Measurements from ENCODE around the gene PVALEF.

Gene PVALEF

DNA sequence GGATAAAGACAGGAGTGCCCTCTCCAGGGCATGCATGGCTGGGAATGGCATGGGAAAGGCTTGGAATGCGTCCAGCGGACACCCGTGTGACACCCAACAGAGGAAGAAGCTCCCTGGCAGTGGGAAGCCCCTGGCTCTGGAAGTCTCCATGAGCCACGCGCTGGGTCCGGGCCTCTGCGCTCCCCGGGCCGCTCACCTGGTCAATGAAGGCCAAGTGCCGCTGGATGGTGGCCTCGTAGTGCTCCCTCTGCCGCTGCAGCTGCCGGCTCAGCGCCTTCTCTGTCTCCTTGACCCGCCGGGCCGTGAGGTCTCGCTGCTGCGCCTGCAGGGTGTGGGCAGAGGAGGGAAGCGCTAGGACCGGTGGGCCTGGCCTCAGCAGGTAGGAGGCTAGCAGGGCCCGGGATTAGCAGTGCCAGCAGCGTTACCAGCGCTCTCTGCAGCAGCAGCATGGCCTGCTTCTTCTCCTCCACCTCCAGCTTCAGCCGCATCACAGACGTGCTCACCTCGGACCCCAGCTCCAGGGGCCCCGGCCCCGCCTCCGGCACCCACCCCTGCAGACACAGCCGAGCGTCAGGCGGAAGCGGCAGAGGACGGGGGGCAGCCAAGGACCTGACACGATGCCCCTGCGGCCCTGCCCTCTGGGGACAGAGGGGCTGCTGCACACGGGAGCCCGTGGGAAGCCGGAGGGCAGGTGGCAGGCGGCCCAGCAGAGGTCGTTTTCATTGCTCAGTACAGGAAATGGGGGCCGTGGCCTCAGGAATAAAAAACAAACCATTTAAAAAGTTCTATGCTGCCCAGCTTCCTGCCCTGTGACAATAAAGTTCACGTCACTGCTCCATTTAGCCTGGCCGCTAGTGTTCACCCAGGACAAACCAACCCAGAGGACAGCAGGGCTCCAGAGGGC lies 31.4 kb downstream of the PVALEF start:
- peaks cover 0 to 86% of the 10 kb centered on the region in 2 experiments for H3K36me3 ChIP-seq (ENCODE audit: control insufficient read depth in 1 of 2, insufficient read depth in 2 of 2, low read depth in 1 of 2, low read length in 2 of 2)
- no peak overlapping the region for H3K27ac ChIP-seq (ENCODE audit: low read length, poor library complexity, severe bottlenecking)
- DNase-seq = no peak
- H4K91ac ChIP-seq (ENCODE audit: low read length) = no peak overlapping the region
- H2BK15ac ChIP-seq (ENCODE audit: low read depth, poor library complexity, severe bottlenecking) = no peak overlapping the region
- no peak overlapping the region for H2BK120ac ChIP-seq (ENCODE audit: low read depth, low read length)
- H3K23ac ChIP-seq (ENCODE audit: low read length in 2 of 2) = no peak overlapping the region
- H2AK5ac ChIP-seq (ENCODE audit: low read length, severe bottlenecking) = no peak overlapping the region
- no peak overlapping the region for H2BK5ac ChIP-seq (ENCODE audit: low read depth, low read length, poor library complexity, severe bottlenecking)
- H3K4me3 ChIP-seq (ENCODE audit: insufficient read depth in 1 of 2, low read depth in 1 of 2, low read length in 2 of 2) = no peak overlapping the region
- 88% methylated on average over 45 of the region's 45 CpGs for WGBS
- H2BK12ac ChIP-seq (ENCODE audit: low read length in 2 of 2) = no peak overlapping the region
- H3K4me1 ChIP-seq (ENCODE audit: control insufficient read depth, insufficient read depth, low read depth, low read length) = peaks cover 10% of the 10 kb centered on the region
- no peak overlapping the region for H3K4me2 ChIP-seq (ENCODE audit: low read length, poor library complexity, severe bottlenecking)
- no peaks in the 10 kb centered on the region for H3K27me3 ChIP-seq (ENCODE audit: control insufficient read depth in 1 of 2, insufficient read depth in 1 of 2, low read length in 2 of 2)
- H3K9me3 ChIP-seq (ENCODE audit: control insufficient read depth, low read length) = no peaks in the 10 kb centered on the region
- no peak overlapping the region for H3K9ac ChIP-seq (ENCODE audit: low read length)
- no peak overlapping the region for H3K14ac ChIP-seq (ENCODE audit: low read length in 2 of 2)
- no peak overlapping the region for H3K18ac ChIP-seq (ENCODE audit: low read depth in 1 of 2, low read length in 2 of 2)
- no peak overlapping the region for H2AFZ ChIP-seq (ENCODE audit: low read depth, low read length)
- H3K79me1 ChIP-seq (replicated peaks; ENCODE audit: low read length, poor library complexity, severe bottlenecking) = peaks cover 2% of the 10 kb centered on the region
- no peak overlapping the region for H3K4ac ChIP-seq (ENCODE audit: low read depth in 1 of 2, low read length in 2 of 2)
- no peak overlapping the region for H4K8ac ChIP-seq (ENCODE audit: low read length)

DNA sequence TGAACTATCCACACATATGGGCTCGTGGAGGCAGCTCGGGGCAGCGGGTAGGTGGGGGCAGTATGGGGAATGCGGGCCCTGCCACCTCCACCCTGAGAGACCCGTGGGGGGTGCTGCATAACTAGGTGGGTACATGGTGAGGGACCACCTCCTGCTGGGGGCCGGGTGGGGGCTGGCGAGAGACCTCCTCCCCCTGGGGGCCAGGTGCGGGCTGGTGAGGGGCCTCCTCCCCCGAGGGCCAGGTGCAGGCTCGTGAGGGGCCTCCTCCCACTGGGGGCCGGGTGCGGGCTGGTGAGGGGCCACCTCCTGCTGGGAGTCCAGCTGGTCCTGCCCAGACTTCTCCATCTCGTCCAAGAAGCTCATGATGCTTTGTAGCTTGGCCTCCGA lies 32.1 kb downstream of the PVALEF start:
- no peak overlapping the region for H3K27ac ChIP-seq (ENCODE audit: low read length, poor library complexity, severe bottlenecking)
- H2BK12ac ChIP-seq (ENCODE audit: low read length in 2 of 2) = no peak overlapping the region
- no peak overlapping the region for H2BK15ac ChIP-seq (ENCODE audit: low read depth, poor library complexity, severe bottlenecking)
- no peaks in the 10 kb centered on the region for H3K27me3 ChIP-seq (ENCODE audit: control insufficient read depth in 1 of 2, insufficient read depth in 1 of 2, low read length in 2 of 2)
- no peak overlapping the region for H2AFZ ChIP-seq (ENCODE audit: low read depth, low read length)
- H3K4me2 ChIP-seq (ENCODE audit: low read length, poor library complexity, severe bottlenecking) = no peak overlapping the region
- H3K4me1 ChIP-seq (ENCODE audit: control insufficient read depth, insufficient read depth, low read depth, low read length) = peaks cover 10% of the 10 kb centered on the region
- H2AK5ac ChIP-seq (ENCODE audit: low read length, severe bottlenecking) = no peak overlapping the region
- H3K79me1 ChIP-seq (replicated peaks; ENCODE audit: low read length, poor library complexity, severe bottlenecking) = peaks cover 2% of the 10 kb centered on the region
- H2BK120ac ChIP-seq (ENCODE audit: low read depth, low read length) = no peak overlapping the region
- H3K9me3 ChIP-seq (ENCODE audit: control insufficient read depth, low read length) = no peaks in the 10 kb centered on the region
- H4K8ac ChIP-seq (ENCODE audit: low read length) = no peak overlapping the region
- H4K91ac ChIP-seq (ENCODE audit: low read length) = no peak overlapping the region
- H3K23ac ChIP-seq (ENCODE audit: low read length in 2 of 2) = no peak overlapping the region
- no peak overlapping the region for H3K14ac ChIP-seq (ENCODE audit: low read length in 2 of 2)
- H3K36me3 ChIP-seq (ENCODE audit: control insufficient read depth in 1 of 2, insufficient read depth in 2 of 2, low read depth in 1 of 2, low read length in 2 of 2) = peaks cover 0 to 85% of the 10 kb centered on the region in 2 experiments
- no peak overlapping the region for H3K9ac ChIP-seq (ENCODE audit: low read length)
- no peak overlapping the region for H3K4ac ChIP-seq (ENCODE audit: low read depth in 1 of 2, low read length in 2 of 2)
- H2BK5ac ChIP-seq (ENCODE audit: low read depth, low read length, poor library complexity, severe bottlenecking) = no peak overlapping the region
- 88% methylated on average over 14 of the region's 14 CpGs for WGBS
- DNase-seq = no peak
- no peak overlapping the region for H3K4me3 ChIP-seq (ENCODE audit: insufficient read depth in 1 of 2, low read depth in 1 of 2, low read length in 2 of 2)
- H3K18ac ChIP-seq (ENCODE audit: low read depth in 1 of 2, low read length in 2 of 2) = no peak overlapping the region

DNA sequence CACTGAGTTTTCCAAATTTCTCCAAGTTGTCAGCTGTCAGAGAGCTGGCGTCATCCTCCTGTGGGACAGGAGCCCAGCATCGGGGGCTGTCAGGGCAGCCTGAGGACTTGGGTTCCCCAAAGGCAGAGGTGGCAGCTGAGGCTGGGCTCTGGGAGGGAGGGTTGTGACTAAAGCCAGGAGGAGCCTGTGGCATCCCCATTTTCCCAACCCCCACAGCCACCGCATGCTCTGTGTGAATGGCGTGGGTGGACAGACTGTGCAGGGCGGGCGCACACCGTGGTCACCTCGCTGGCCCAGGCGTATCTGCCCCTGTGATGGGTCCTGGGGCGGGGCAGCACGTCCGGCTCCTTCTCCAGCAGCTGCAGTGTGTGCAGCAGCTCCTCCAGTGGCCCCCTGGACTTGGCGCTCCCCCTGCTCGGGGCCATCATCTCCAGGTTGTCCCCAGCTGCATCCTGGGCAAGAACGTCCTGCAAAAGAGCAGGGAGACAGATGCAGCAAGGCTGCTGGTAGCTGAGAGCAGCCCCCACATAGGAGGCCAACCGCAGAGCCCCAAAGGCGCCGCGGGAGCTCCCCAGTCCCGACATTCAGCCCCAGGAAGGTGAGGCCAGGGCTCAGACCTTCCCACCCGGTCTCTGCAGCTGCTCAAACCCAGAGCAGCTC lies 32.7 kb downstream of the PVALEF start:
- Histone ChIP-seq H3K36me3 (ENCODE audit: control insufficient read depth in 1 of 2, insufficient read depth in 2 of 2, low read depth in 1 of 2, low read length in 2 of 2) (peaks cover 0 to 82% of the 10 kb centered on the region in 2 experiments), H2BK120ac (ENCODE audit: low read depth, low read length) (no peak overlapping the region), H4K8ac (ENCODE audit: low read length) (no peak overlapping the region), H3K18ac (ENCODE audit: low read depth in 1 of 2, low read length in 2 of 2) (no peak overlapping the region), H3K4me2 (ENCODE audit: low read length, poor library complexity, severe bottlenecking) (no peak overlapping the region), H3K23ac (ENCODE audit: low read length in 2 of 2) (no peak overlapping the region), H2AK5ac (ENCODE audit: low read length, severe bottlenecking) (no peak overlapping the region), H3K9me3 (ENCODE audit: control insufficient read depth, low read length) (no peaks in the 10 kb centered on the region), H3K27ac (ENCODE audit: low read length, poor library complexity, severe bottlenecking) (no peak overlapping the region), H3K79me1 (replicated peaks; ENCODE audit: low read length, poor library complexity, severe bottlenecking) (peaks cover 2% of the 10 kb centered on the region), H3K4me1 (ENCODE audit: control insufficient read depth, insufficient read depth, low read depth, low read length) (peaks cover 10% of the 10 kb centered on the region), H3K4me3 (ENCODE audit: insufficient read depth in 1 of 2, low read depth in 1 of 2, low read length in 2 of 2) (no peak overlapping the region), H3K4ac (ENCODE audit: low read depth in 1 of 2, low read length in 2 of 2) (no peak overlapping the region), H3K27me3 (ENCODE audit: control insufficient read depth in 1 of 2, insufficient read depth in 1 of 2, low read length in 2 of 2) (no peaks in the 10 kb centered on the region), H4K91ac (ENCODE audit: low read length) (no peak overlapping the region), H2BK12ac (ENCODE audit: low read length in 2 of 2) (no peak overlapping the region), H3K9ac (ENCODE audit: low read length) (no peak overlapping the region), H2BK15ac (ENCODE audit: low read depth, poor library complexity, severe bottlenecking) (no peak overlapping the region), H3K14ac (ENCODE audit: low read length in 2 of 2) (no peak overlapping the region), H2AFZ (ENCODE audit: low read depth, low read length) (no peak overlapping the region), H2BK5ac (ENCODE audit: low read depth, low read length, poor library complexity, severe bottlenecking) (no peak overlapping the region)
- no peak for DNase-seq
- 92% methylated on average over 21 of the region's 21 CpGs for WGBS

DNA sequence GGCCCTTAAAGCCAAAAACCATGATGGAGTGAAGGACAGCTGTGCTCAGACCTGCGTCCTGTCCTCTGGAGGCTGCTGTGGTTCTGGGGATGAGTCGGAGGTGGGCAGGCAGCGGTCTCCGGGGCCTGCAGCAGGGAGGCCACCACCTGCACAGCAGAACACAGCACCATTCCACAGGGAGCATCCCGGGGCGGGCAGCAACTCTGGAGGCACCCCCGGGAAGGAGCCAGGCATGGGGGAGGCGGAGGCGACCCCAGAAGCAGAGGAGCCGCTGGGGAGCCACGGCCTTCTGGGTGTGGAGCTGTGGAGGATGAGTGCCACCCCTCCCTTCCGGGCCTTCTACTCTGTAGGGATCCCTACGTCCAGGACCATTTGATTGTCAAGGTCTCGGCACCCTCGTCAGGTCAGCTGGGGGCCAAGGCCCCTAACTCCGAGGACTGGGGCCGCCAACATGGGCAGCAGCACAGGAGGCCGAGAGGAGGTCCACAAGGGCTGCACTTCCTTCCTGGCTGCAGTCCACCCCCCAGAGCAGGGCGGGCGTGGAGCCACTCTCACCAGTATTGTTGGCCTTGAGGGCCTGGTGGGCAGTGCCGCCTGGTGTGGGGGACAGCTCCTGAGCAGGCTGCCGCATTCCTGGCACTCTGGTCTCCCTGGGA lies 33.6 kb downstream of the PVALEF start:
- Histone ChIP-seq H3K14ac (ENCODE audit: low read length in 2 of 2) (no peak overlapping the region), H3K9me3 (ENCODE audit: control insufficient read depth, low read length) (no peaks in the 10 kb centered on the region), H4K8ac (ENCODE audit: low read length) (no peak overlapping the region), H3K27me3 (ENCODE audit: control insufficient read depth in 1 of 2, insufficient read depth in 1 of 2, low read length in 2 of 2) (no peaks in the 10 kb centered on the region), H3K79me1 (replicated peaks; ENCODE audit: low read length, poor library complexity, severe bottlenecking) (peaks cover 2% of the 10 kb centered on the region), H3K4me2 (ENCODE audit: low read length, poor library complexity, severe bottlenecking) (no peak overlapping the region), H3K4ac (ENCODE audit: low read depth in 1 of 2, low read length in 2 of 2) (no peak overlapping the region), H3K4me3 (ENCODE audit: insufficient read depth in 1 of 2, low read depth in 1 of 2, low read length in 2 of 2) (no peak overlapping the region), H2AK5ac (ENCODE audit: low read length, severe bottlenecking) (no peak overlapping the region), H3K36me3 (ENCODE audit: control insufficient read depth in 1 of 2, insufficient read depth in 2 of 2, low read depth in 1 of 2, low read length in 2 of 2) (peaks cover 0 to 81% of the 10 kb centered on the region in 2 experiments), H3K9ac (ENCODE audit: low read length) (no peak overlapping the region), H4K91ac (ENCODE audit: low read length) (no peak overlapping the region), H3K23ac (ENCODE audit: low read length in 2 of 2) (no peak overlapping the region), H2BK120ac (ENCODE audit: low read depth, low read length) (no peak overlapping the region), H2BK5ac (ENCODE audit: low read depth, low read length, poor library complexity, severe bottlenecking) (no peak overlapping the region), H3K27ac (ENCODE audit: low read length, poor library complexity, severe bottlenecking) (no peak overlapping the region), H2BK12ac (ENCODE audit: low read length in 2 of 2) (no peak overlapping the region), H3K18ac (ENCODE audit: low read depth in 1 of 2, low read length in 2 of 2) (no peak overlapping the region), H3K4me1 (ENCODE audit: control insufficient read depth, insufficient read depth, low read depth, low read length) (peaks cover 8% of the 10 kb centered on the region), H2AFZ (ENCODE audit: low read depth, low read length) (no peak overlapping the region), H2BK15ac (ENCODE audit: low read depth, poor library complexity, severe bottlenecking) (no peak overlapping the region)
- DNase-seq = no peak
- WGBS = 96% methylated on average over 22 of the region's 22 CpGs

Data from mesenchymal stem cell (in vitro differentiated cells and primary cell).